HFF-Myc (cell line): ENCODE measurements around the gene IPO11.

Experiments used
- DNase-seq: peaks from one replicate; pipeline ENCODE4 v3.0.0-alpha.2; 2011; ENCODE audit warnings: low read depth; ENCODE audit errors: extremely low read depth
- H3K4me3 ChIP-seq: replicated peaks from 2 replicates; pipeline ENCODE4 v1.5.1; 2011; ENCODE audit warnings: low read depth, mild to moderate bottlenecking, control low read depth, low read length
- CTCF ChIP-seq: IDR thresholded peaks from 2 replicates; pipeline ENCODE4 v1.5.1; 2012; ENCODE audit warnings: mild to moderate bottlenecking, low read depth, low read length, control low read depth; ENCODE audit errors: missing control alignments

IPO11 gene

GRCh38 chr5:62413711-62414110 is 1.1 kb downstream of the IPO11 start:
- DNase-seq, result no peak
- peak overlapping the region; percentile 94 for H3K4me3 ChIP-seq
- no peak for TF ChIP-seq CTCF

- no peak overlapping the region for H3K4me3 ChIP-seq
- TF ChIP-seq CTCF, result no peak
- DNase-seq, result no peak
Observed at GRCh38 chr5:62418462-62419076, 6.0 kb downstream of the IPO11 start.

- no peak for TF ChIP-seq CTCF
- no peak for DNase-seq
- H3K4me3 ChIP-seq, result no peak overlapping the region
Observed at GRCh38 chr5:62419609-62420008, 7.0 kb downstream of the IPO11 start.

- no peak overlapping the region for H3K4me3 ChIP-seq
- no peak for DNase-seq
- no peak for TF ChIP-seq CTCF
Observed at GRCh38 chr5:62421414-62421813, 8.9 kb downstream of the IPO11 start.

DNA sequence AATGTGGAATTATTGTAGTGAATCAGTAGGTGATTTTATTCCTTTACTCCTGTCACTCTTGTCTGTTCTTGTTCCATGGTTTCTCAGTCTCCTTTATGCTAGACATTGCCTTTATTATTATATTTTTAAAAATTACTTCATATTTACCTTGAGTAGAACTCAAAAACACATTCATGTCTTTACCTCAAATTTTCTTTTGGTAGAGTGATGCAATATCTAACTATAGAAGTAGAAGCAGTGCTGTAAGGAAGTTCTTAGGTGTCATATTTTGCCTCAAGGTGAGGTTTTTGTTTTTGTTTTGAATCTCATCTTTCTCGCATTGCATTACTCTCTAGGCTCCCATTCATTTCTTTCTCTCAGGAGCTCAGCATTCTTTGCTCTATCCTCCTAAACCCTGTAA is 12.2 kb downstream of the IPO11 start:
- DNase-seq, result no peak
- TF ChIP-seq CTCF, result no peak
- H3K4me3 ChIP-seq, result no peak overlapping the region

DNA sequence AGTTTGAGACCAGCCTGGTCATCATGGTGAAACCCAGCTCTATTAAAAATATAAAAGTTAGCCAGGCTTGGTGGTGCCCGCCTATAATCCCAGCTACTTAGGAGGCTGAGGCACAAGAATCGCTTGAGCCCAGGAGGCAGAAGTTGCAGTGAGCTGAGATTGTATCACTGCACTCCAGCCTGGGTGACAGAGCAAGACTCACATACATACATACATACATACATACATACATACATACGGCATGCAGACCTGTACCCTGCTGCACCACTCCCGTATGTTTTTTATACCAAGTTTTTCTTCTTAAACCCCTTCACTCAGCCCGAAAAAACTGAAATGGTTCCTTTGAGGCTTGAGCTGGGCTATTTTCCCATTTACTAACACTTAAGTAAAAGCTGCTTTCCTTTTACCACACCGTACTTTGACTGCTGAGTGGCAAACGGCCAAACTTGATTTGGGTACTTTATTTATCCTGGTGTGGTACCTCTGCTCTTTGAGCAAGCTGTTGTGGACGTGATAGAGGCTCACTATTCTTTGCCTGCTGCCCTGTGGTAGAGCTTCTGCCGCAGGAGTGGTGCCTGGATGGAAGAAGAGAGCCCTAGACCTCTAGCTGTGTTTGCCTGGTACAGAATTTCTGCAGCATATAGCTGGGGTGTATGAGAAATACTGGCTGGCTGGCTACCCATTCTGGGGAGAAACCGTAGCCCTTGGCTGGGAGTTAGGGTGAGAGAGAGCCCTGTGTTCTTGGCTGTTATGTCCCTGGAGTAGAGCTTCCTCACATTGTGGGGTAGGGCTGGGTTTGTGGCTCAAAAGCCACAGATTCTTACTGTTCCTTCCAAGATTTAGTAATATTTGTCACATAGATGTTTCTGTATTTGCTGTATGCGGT is 19.4 kb downstream of the IPO11 start:
- DNase-seq, result no peak
- H3K4me3 ChIP-seq, result no peak overlapping the region
- no peak for TF ChIP-seq CTCF
